HepG2 (cell line): ENCODE results near the gene KIF13A. TPM values are rescaled to one million over a fixed set of nuclear protein-coding genes. Genes with fewer than 3 reads are reported as not detected.

Source experiments
- BCL6 ChIP-seq: IDR thresholded peaks from 2 replicates; pipeline ENCODE4 v1.6.1; 2016; ENCODE audit warnings: missing genetic modification reagents, missing compliant biosample characterization
- EP300 ChIP-seq, 3 experiments: sonication (generic) in 1 of 3; formaldehyde crosslinking in 1 of 3; IDR thresholded peaks; 2 replicates each; pipeline versions ENCODE4 v1.5.1 to v1.6.1; 2011 to 2020; ENCODE audit warnings: low read depth in 2 of 3, low read length in 2 of 3, borderline replicate concordance in 1 of 3, improper control_type of control experiment in 1 of 3, mild to moderate bottlenecking in 1 of 3, missing genetic modification reagents in 1 of 3, moderate library complexity in 1 of 3
- FOXJ3 ChIP-seq: sonication (generic); formaldehyde crosslinking; IDR thresholded peaks from 2 replicates; pipeline ENCODE4 v1.4.0; 2020; ENCODE audit warnings: missing genetic modification reagents, mild to moderate bottlenecking, borderline replicate concordance
- GATA4 ChIP-seq: sonication (generic); IDR thresholded peaks from 2 replicates; pipeline ENCODE4 v1.6.1; 2016; ENCODE audit warnings: antibody characterized with exemption, low read depth, borderline replicate concordance
- HNF4A ChIP-seq: sonication (generic); formaldehyde crosslinking; IDR thresholded peaks from 2 replicates; pipeline ENCODE4 v1.4.0; 2020; ENCODE audit warnings: missing genetic modification reagents
- JUND ChIP-seq: sonication (generic); formaldehyde crosslinking; IDR thresholded peaks from 2 replicates; pipeline ENCODE4 v1.8.0; 2022; ENCODE audit warnings: mild to moderate bottlenecking, missing genetic modification reagents
- KDM3A ChIP-seq: IDR thresholded peaks from 2 replicates; pipeline ENCODE4 v1.6.1; 2018; ENCODE audit warnings: low read depth, missing compliant biosample characterization
- KDM5A ChIP-seq: fragments of 200-600 bp; sonication (generic); IDR thresholded peaks from 2 replicates; pipeline ENCODE4 v1.7.0; 2018; ENCODE audit warnings: antibody characterized with exemption, mild to moderate bottlenecking, low read length, borderline replicate concordance
- MAF1 ChIP-seq: sonication (generic); formaldehyde crosslinking; IDR thresholded peaks from 2 replicates; pipeline ENCODE4 v1.5.0; 2020; ENCODE audit warnings: missing genetic modification reagents, borderline replicate concordance
- MTA3 ChIP-seq: sonication (generic); formaldehyde crosslinking; IDR thresholded peaks from 2 replicates; pipeline ENCODE4 v1.4.0; 2020; ENCODE audit warnings: missing genetic modification reagents
- NFATC3 ChIP-seq: sonication (generic); formaldehyde crosslinking; IDR thresholded peaks from 2 replicates; pipeline ENCODE4 v1.5.1; 2020; ENCODE audit warnings: mild to moderate bottlenecking, missing genetic modification reagents
- PAX8 ChIP-seq: sonication (generic); formaldehyde crosslinking; IDR thresholded peaks from 2 replicates; pipeline ENCODE4 v1.8.0; 2022; ENCODE audit warnings: mild to moderate bottlenecking, missing genetic modification reagents, borderline replicate concordance
- SETDB1 ChIP-seq: sonication (generic); formaldehyde crosslinking; IDR thresholded peaks from 2 replicates; pipeline ENCODE4 v1.5.1; 2020; ENCODE audit warnings: missing genetic modification reagents, mild to moderate bottlenecking, borderline replicate concordance
- SMAD9 ChIP-seq: sonication (generic); formaldehyde crosslinking; IDR thresholded peaks from 2 replicates; pipeline ENCODE4 v1.5.1; 2020; ENCODE audit warnings: mild to moderate bottlenecking, missing genetic modification reagents
- SP1 ChIP-seq, 2 experiments: fragments of 450-650 bp in 1 of 2; sonication (generic) in 1 of 2; formaldehyde crosslinking in 1 of 2; IDR thresholded peaks; 2 replicates each; pipeline versions ENCODE4 v1.4.0 to v1.6.1; 2016 to 2020; ENCODE audit warnings: missing genetic modification reagents in 1 of 2
- TRIM24 ChIP-seq: sonication (generic); formaldehyde crosslinking; IDR thresholded peaks from 2 replicates; pipeline ENCODE4 v1.8.0; 2022; ENCODE audit warnings: mild to moderate bottlenecking, missing genetic modification reagents
- ZFY ChIP-seq: sonication (generic); formaldehyde crosslinking; IDR thresholded peaks from 2 replicates; pipeline ENCODE4 v1.4.0; 2020; ENCODE audit warnings: missing genetic modification reagents
- ZMAT5 ChIP-seq: sonication (generic); formaldehyde crosslinking; IDR thresholded peaks from 2 replicates; pipeline ENCODE4 v1.5.0; 2020; ENCODE audit warnings: mild to moderate bottlenecking, low read depth, missing genetic modification reagents, borderline replicate concordance
- ZNF317 ChIP-seq: sonication (generic); formaldehyde crosslinking; IDR thresholded peaks from 2 replicates; pipeline ENCODE4 v1.5.0; 2020; ENCODE audit warnings: mild to moderate bottlenecking, missing genetic modification reagents
- ZNF343 ChIP-seq: sonication (generic); formaldehyde crosslinking; IDR thresholded peaks from 2 replicates; pipeline ENCODE4 v1.4.0; 2020; ENCODE audit warnings: mild to moderate bottlenecking, missing genetic modification reagents
- ZNF614 ChIP-seq: IDR thresholded peaks from 2 replicates; pipeline ENCODE4 v1.6.1; 2018; ENCODE audit warnings: missing biosample characterization, missing genetic modification reagents, inconsistent platforms, borderline replicate concordance
- ZNF7 ChIP-seq: IDR thresholded peaks from 2 replicates; pipeline ENCODE4 v1.6.1; 2016; ENCODE audit warnings: missing biosample characterization, missing genetic modification reagents
- ZNF720 ChIP-seq: sonication (generic); formaldehyde crosslinking; IDR thresholded peaks from 2 replicates; pipeline ENCODE4 v1.4.0; 2020; ENCODE audit warnings: missing genetic modification reagents
- ZNF768 ChIP-seq: sonication (generic); formaldehyde crosslinking; IDR thresholded peaks from 2 replicates; pipeline ENCODE4 v1.4.0; 2020; ENCODE audit warnings: missing genetic modification reagents
- ZNF782 ChIP-seq: sonication (generic); formaldehyde crosslinking; IDR thresholded peaks from 2 replicates; pipeline ENCODE4 v1.4.0; 2020; ENCODE audit warnings: missing genetic modification reagents, mild to moderate bottlenecking, borderline replicate concordance
- ZNF841 ChIP-seq: sonication (generic); formaldehyde crosslinking; IDR thresholded peaks from 2 replicates; pipeline ENCODE4 v1.8.1; 2023; ENCODE audit warnings: missing genetic modification reagents, borderline replicate concordance
- ZSCAN25 ChIP-seq: sonication (generic); formaldehyde crosslinking; IDR thresholded peaks from 2 replicates; pipeline ENCODE4 v1.8.0; 2022; ENCODE audit warnings: mild to moderate bottlenecking, missing genetic modification reagents
- ZSCAN31 ChIP-seq: sonication (generic); formaldehyde crosslinking; IDR thresholded peaks from 2 replicates; pipeline ENCODE4 v1.5.0; 2020; ENCODE audit warnings: low read depth, mild to moderate bottlenecking, missing genetic modification reagents
- polyA plus RNA-seq, 8 experiments: library from polyadenylated mRNA; depleted of rRNA in 3 of 8; stranded (reverse) in 7 of 8; unstranded in 1 of 8; fragments of >200 nt; fragmentation: Illumina TruSeq in 4 of 8; extraction: Trizol in 4 of 8; gene quantifications; 2 replicates each; pipeline versions ENCODE4 v1.2.1 to v1.2.3, GENCODE V29; 2011 to 2016; ENCODE audit warnings: low read depth in 4 of 8, missing spikeins in 1 of 8, mixed read lengths in 1 of 8; ENCODE audit not compliant: insufficient read depth in 1 of 8
- total RNA-seq, 5 experiments: library from RNA; depleted of rRNA; stranded (reverse); fragments of >200 nt; fragmentation: Illumina TruSeq; extraction: Trizol; gene quantifications; 2 replicates each; pipeline ENCODE4 v1.2.3, GENCODE V29; 2016; ENCODE audit warnings: low read depth in 1 of 5
- TF ChIP-seq, protein P1 (sequence below): sonication (generic); formaldehyde crosslinking; IDR thresholded peaks from 2 replicates; pipeline ENCODE4 v1.5.0; 2020; ENCODE audit warnings: missing genetic modification reagents
- TF ChIP-seq, protein P2 (sequence below): IDR thresholded peaks from 2 replicates; pipeline ENCODE4 v1.6.1; 2012; ENCODE audit warnings: low read depth, low read length, improper control_type of control experiment

The KIF13A gene
- total and polyA plus RNA-seq, 2 of the 13 experiments (the other 11 are each of a cell fraction or from before 2014, with no cell fraction given) = 21.1 to 37.2 TPM

DNA sequence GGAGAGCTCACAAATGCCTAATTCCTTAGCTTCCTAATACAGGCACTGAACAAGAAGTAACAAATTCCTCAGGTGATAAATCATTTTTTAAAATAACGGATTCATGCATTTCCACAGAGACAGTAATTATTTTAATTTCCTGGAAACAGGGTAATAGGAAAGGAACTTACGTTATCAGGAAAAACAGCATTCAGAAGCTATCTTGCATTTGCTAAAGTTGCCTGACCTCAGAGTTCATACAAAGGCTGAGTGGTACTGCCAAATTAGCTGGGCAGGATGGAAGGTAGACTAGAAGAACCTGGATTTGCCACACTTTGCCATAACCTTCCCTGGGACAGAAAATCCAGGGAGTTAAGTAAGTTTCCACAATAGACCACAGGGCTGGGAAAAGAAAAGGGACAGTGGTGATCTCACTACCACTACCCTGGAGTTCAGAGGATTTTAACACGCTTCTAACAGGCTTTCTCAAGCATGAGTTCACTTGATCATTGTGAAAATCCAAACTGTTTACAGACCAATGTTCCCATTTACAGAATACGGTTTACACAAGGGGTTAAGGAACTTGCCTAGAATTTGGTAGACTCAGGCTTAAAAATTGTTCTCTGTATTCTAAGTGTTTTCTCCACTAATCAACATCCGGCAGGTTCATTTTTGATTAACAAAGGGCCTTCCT, 57.0 kb downstream of the KIF13A start (continued):
- TF ChIP-seq KDM5A (no peak), ZMAT5 (no peak), ZNF768 (CRISPR knock-in tag) (no peak), KDM3A (no peak), ZNF782 (CRISPR knock-in tag) (no peak), ZFY (CRISPR knock-in tag) (no peak), NFATC3 (CRISPR knock-in tag) (no peak), JUND (no peak), BCL6 (CRISPR knock-in tag) (peak; percentile 37; the same call in 1 of the 2 replicates), ZNF614 (CRISPR knock-in tag) (no peak), ZSCAN31 (CRISPR knock-in tag) (no peak), FOXJ3 (CRISPR knock-in tag) (peak; percentile 28; the same call in 1 of the 2 replicates), MAF1 (no peak), PAX8 (no peak), SMAD9 (CRISPR knock-in tag) (no peak), ZNF343 (CRISPR knock-in tag) (no peak), SETDB1 (CRISPR knock-in tag) (no peak), TRIM24 (CRISPR knock-in tag) (no peak), ZNF317 (CRISPR knock-in tag) (peak; percentile 70), MTA3 (CRISPR knock-in tag) (no peak), GATA4 (no peak), ZSCAN25 (CRISPR knock-in tag) (no peak), EP300 (IDR thresholded peaks at IDR 0.05; ENCODE audit: low read depth in 2 of 2, low read length in 2 of 2) (peak in 1 of 2 experiments; percentile 84; a peak in 2 of 4 replicates), EP300 (CRISPR knock-in tag; IDR thresholded peaks at IDR 0.05; ENCODE audit: borderline replicate concordance) (no peak), ZNF720 (no peak), ZNF841 (CRISPR knock-in tag) (no peak), HNF4A (peak; percentile 63), SP1 (IDR thresholded peaks at IDR 0.05) (no peak), SP1 (CRISPR knock-in tag; IDR thresholded peaks at IDR 0.05) (no peak), ZNF7 (CRISPR knock-in tag) (no peak)
- TF ChIP-seq, protein P1, sequence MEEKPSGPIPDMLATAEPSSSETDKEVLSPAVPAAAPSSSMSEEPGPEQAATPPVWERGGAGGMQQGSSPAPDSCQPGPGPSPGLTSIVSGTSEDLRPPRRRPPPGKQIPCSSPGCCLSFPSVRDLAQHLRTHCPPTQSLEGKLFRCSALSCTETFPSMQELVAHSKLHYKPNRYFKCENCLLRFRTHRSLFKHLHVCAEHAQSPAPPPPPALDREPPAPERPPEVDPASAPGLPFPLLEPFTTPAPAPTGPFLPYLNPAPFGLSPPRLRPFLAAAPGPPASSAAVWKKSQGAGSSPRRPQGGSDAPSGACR (CRISPR knock-in tag) = 0 out of 2 replicates have a peak, but pooled peaks have one; percentile 1
- TF ChIP-seq, protein P2, sequence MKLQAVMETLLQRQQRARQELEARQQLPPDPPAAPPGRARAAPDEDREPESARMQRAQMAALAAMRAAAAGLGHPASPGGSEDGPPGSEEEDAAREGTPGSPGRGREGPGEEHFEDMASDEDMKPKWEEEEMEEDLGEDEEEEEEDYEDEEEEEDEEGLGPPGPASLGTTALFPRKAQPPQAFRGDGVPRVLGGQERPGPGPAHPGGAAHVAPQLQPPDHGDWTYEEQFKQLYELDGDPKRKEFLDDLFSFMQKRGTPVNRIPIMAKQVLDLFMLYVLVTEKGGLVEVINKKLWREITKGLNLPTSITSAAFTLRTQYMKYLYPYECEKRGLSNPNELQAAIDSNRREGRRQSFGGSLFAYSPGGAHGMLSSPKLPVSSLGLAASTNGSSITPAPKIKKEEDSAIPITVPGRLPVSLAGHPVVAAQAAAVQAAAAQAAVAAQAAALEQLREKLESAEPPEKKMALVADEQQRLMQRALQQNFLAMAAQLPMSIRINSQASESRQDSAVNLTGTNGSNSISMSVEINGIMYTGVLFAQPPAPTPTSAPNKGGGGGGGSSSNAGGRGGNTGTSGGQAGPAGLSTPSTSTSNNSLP = peak; percentile 39; the same call in 1 of the 2 replicates
